ENCODE data around the gene TP73.
"Not testable (repeated sequence)": the region's sequence is repeated elsewhere in the genome, so short reads cannot be mapped to it uniquely, and the experiment has no call there.

TP73 gene

DNA sequence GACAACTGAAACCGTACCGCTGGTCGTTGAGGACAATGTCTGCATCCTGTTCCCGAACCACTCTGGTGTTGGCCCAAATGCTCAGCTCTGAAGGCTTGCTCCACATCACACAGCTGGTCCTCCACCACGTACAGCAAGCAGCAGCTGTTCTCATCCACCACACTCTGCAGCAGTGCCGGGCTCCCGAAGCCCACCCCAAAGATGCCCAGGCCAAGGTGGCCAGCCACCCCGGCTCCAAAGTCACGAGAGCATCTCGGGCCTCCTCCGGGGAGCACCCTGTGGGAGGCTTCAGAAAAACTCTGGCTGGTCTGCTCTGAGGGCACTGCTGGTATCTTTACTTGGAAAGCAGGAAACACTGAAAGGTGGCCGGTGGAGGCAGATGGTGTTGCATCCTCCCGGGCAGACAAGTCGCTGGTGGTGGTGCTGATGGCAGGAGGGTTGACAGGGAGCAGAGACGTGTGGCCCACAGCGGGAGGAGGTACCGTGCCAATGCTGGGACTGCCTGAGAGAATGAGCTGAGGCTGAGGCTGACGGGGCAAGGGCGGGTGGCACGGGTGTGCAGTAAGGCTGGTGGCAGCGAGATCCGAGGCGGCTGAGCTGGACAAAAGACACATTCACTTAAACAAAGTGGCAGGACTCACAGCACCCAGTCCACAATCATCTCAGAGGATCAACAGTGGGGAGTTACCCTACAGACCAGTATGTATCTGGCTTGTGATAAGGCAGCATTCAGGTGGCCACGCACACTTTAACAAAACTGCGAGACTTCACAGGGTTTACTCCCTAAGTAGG lies 93.5 kb downstream of the TP73 start:
- no peak for DNase-seq

DNA sequence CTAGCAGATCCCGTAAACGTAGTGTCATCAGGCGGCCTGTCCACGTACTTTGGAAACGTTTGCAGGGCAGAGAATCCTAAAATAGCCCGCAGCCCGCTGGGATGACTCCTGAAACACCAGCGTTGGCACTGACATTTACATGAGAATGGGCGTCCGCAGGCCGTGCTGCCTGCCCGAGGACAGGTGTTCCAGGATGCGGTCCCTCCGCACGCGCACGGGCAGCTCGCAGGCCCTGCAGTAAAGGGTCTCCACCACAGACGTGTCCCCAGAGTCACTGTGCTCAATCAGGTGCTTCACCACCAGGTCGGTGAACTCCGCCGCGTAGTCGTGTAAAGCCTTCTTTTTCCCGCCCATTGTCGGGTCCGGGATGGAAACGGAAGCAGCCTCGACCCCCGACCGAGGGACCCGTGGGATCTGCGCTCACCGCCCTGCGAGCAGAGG lies 94.1 kb downstream of the TP73 start:
- intact Hi-C loops (cut with DNase I; ENCODE audit: low total_unique reads), result loop anchor here (10.0 kb wide), 1 partner anchor 58 kb away; no protein-coding TSS in a partner anchor

More for the DNA sequence above, 93.5 kb downstream of the TP73 start:
- H3K4me1 ChIP-seq, result peaks cover 0 to 36% (median 21%) of the 10 kb centered on the region in 4 donors
- H3K4me3 ChIP-seq, result peak overlapping the region; percentile 63 to 96
- TF ChIP-seq, protein P1, sequence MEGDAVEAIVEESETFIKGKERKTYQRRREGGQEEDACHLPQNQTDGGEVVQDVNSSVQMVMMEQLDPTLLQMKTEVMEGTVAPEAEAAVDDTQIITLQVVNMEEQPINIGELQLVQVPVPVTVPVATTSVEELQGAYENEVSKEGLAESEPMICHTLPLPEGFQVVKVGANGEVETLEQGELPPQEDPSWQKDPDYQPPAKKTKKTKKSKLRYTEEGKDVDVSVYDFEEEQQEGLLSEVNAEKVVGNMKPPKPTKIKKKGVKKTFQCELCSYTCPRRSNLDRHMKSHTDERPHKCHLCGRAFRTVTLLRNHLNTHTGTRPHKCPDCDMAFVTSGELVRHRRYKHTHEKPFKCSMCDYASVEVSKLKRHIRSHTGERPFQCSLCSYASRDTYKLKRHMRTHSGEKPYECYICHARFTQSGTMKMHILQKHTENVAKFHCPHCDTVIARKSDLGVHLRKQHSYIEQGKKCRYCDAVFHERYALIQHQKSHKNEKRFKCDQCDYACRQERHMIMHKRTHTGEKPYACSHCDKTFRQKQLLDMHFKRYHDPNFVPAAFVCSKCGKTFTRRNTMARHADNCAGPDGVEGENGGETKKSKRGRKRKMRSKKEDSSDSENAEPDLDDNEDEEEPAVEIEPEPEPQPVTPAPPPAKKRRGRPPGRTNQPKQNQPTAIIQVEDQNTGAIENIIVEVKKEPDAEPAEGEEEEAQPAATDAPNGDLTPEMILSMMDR (IDR thresholded peaks at IDR 0.05), result no peak
- H3K9me3 ChIP-seq, result no peaks in the 10 kb centered on the region
- intact Hi-C loops (cut with DNase I; ENCODE audit: low total_unique reads), result loop anchor here (10.0 kb wide), 1 partner anchor 59 kb away; no protein-coding TSS in a partner anchor
- H3K27ac ChIP-seq, result peak overlapping the region in 1 of 2 donors; percentile 75
- H3K27me3 ChIP-seq, result no peaks in the 10 kb centered on the region
- H3K36me3 ChIP-seq, result peaks cover 9 to 50% (median 24%) of the 10 kb centered on the region in 3 donors

DNA sequence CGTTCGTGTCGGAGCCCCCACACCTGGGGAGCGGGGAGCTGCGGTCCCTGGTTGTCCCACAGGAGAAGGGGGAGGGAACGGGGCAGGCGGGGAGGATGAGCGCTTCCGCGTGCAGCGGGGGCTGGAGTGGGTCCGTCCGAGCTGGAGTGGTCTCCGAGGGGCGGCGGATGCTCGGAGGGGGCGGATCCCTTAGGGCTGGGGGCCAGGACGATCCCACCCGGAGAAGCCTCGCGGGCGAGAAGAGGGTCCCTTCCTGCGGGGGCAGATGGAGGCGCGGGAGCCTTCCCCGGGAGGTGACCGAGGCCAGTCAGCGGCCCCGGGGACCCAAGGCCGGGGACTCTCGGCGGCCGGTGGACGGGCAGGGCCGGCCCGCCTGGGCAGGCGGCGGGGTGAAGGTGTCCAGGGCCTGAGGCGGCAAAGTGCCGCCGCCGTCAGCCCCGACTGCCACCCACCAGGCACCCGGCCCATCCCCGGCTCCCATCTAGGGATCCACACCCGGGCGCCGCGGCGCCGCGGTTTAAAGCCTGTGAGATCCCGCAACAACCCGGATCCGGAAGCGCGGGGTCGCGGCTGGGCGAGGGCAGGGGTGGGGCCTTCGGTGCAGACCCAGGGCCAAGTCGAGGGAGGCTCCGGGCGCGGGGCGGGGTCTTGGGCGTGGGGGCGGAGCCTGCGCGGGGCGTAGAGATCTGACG lies 94.7 kb downstream of the TP73 start:
- intact Hi-C loops (cut with DNase I; ENCODE audit: low total_unique reads), result loop anchor here (10.0 kb wide), 1 partner anchor 58 kb away; no protein-coding TSS in a partner anchor
- peaks cover 0 to 36% (median 21%) of the 10 kb centered on the region in 4 donors for H3K4me1 ChIP-seq
- no peaks in the 10 kb centered on the region for H3K9me3 ChIP-seq
- H3K27ac ChIP-seq, result peak overlapping the region; percentile 75 to 81
- peaks cover 0 to 8% of the 10 kb centered on the region in 2 donors for H3K27me3 ChIP-seq
- peak; percentile 86 to 92 for DNase-seq
- peaks cover 5 to 38% (median 14%) of the 10 kb centered on the region in 3 donors for H3K36me3 ChIP-seq
- TF ChIP-seq, protein P1 (IDR thresholded peaks at IDR 0.05), result no peak
- peak overlapping the region; percentile 63 to 96 for H3K4me3 ChIP-seq

More for the DNA sequence above, 94.1 kb downstream of the TP73 start:
- TF ChIP-seq, protein P1 (IDR thresholded peaks at IDR 0.05), result no peak
- Histone ChIP-seq H3K9me3 (no peaks in the 10 kb centered on the region), H3K4me3 (peak overlapping the region; percentile 63 to 96), H3K27me3 (peaks cover 0 to 4% of the 10 kb centered on the region in 2 donors), H3K36me3 (peaks cover 9 to 43% (median 19%) of the 10 kb centered on the region in 3 donors), H3K4me1 (peaks cover 0 to 36% (median 21%) of the 10 kb centered on the region in 4 donors), H3K27ac (peak overlapping the region; percentile 75 to 81)
- DNase-seq, result no peak

DNA sequence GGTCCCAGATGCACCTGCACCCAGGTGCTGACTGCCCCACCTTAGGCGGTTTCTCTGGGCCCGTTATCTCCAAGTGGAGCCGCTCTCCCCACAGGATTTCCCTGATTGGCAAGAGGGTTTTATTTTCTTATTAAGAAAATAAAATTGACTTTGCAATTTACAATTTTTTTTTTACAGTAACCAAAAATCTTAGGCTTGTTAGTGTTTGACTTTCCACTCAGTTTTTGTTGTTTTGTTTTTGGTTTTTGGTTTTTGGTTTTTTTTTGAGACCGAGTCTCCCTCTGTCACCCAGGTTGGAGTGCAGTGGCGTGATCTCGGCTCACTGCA lies 95.2 kb downstream of the TP73 start:
- TF ChIP-seq, protein P1 (IDR thresholded peaks at IDR 0.05), result no peak
- Histone ChIP-seq H3K9me3 (no peaks in the 10 kb centered on the region), H3K27ac (peak overlapping the region; percentile 75 to 81), H3K4me3 (peak overlapping the region; percentile 63 to 96), H3K36me3 (peaks cover 0 to 33% (median 8%) of the 10 kb centered on the region in 3 donors), H3K27me3 (peaks cover 0 to 13% of the 10 kb centered on the region in 2 donors), H3K4me1 (peaks cover 0 to 36% (median 21%) of the 10 kb centered on the region in 4 donors)
- DNase-seq, result no peak
- intact Hi-C loops (cut with DNase I; ENCODE audit: low total_unique reads), result loop anchor here (10.0 kb wide), 1 partner anchor 57 kb away; no protein-coding TSS in a partner anchor

DNA sequence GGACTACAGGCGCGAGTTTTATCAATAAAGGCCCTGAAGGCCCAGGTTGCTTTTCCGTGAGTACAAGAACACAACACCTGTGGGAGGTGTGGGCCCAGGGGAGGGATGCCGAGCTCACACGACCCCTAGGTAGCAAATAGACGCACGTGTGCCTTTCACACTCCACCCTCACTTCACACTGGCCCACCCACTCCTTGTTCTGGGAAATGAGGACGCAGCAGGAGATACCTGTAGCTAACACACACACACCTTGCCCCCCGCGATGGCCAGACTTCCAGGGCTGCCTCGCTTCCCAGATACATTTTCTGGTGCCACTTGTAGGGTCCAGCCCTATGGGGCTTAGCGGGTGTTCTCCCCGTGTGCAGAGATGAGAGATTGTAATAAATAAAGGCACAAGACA lies 95.6 kb downstream of the TP73 start:
- intact Hi-C loops (cut with DNase I; ENCODE audit: low total_unique reads), result loop anchor here (10.0 kb wide), 1 partner anchor 57 kb away; no protein-coding TSS in a partner anchor
- Histone ChIP-seq H3K4me1 (peaks cover 0 to 36% (median 21%) of the 10 kb centered on the region in 4 donors), H3K9me3 (no peaks in the 10 kb centered on the region), H3K27me3 (peaks cover 0 to 18% of the 10 kb centered on the region in 2 donors), H3K36me3 (peaks cover 0 to 28% (median 4%) of the 10 kb centered on the region in 3 donors), H3K27ac (peak overlapping the region; percentile 75 to 81), H3K4me3 (peak overlapping the region; percentile 63 to 96)
- no peak for DNase-seq
- TF ChIP-seq, protein P1 (IDR thresholded peaks at IDR 0.05), result no peak

DNA sequence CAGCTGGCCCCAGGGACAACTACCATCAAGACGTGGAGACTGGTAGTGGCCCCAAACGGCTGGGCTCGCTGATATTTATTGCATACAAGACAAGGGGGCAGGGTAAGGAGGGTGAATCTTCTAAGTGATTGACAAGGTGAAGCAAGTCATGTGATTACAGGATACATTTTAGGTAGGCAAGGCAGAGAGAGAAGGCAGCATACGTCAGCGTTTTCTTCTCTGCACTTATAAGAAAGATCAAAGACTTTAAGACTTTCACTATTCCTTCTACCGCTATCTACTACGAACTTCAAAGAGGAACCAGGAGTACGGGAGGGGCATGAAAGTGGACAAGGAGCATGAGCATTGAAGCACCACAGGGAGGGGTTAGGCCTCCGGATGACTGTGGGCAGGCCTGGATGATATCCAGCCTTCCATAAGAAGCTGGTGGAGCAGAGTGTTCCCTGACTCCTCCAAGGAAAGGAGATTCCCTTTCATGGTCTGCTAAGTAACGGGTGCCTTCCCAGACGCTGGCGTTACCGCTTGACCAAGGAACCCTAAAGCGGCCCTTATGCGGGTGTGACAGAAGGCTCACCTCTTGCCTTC lies 96.1 kb downstream of the TP73 start:
- H3K4me1 ChIP-seq, result peaks cover 0 to 36% (median 21%) of the 10 kb centered on the region in 4 donors
- intact Hi-C loops (cut with DNase I; ENCODE audit: low total_unique reads), result loop anchor here (10.0 kb wide), 1 partner anchor 56 kb away; no protein-coding TSS in a partner anchor
- not testable (repeated sequence) for H3K9me3 ChIP-seq, DNase-seq, H3K27ac ChIP-seq, H3K4me3 ChIP-seq
- H3K27me3 ChIP-seq, result peaks cover 0 to 19% of the 10 kb centered on the region in 2 donors
- H3K36me3 ChIP-seq, result peaks cover 0 to 23% (median 0%) of the 10 kb centered on the region in 3 donors
